ENCODE measurements around the gene MACROD2.

The MACROD2 gene

GRCh38 chr20:15578113-15578512 lies 1582.8 kb downstream of the MACROD2 start:
- DNase-seq = no peak

GRCh38 chr20:15579688-15580087 lies 1584.4 kb downstream of the MACROD2 start:
- DNase-seq = no peak

GRCh38 chr20:15582146-15582760 lies 1586.9 kb downstream of the MACROD2 start:
- no peak for DNase-seq

- DNase-seq = no peak
These were observed 1589.2 kb downstream of the MACROD2 start for GRCh38 chr20:15584507-15584906.

- DNase-seq = no peak
These were observed 1597.8 kb downstream of the MACROD2 start for GRCh38 chr20:15593081-15593480.

GRCh38 chr20:15594158-15594695 lies 1598.9 kb downstream of the MACROD2 start:
- DNase-seq = no peak

GRCh38 chr20:15596220-15596890 lies 1601.0 kb downstream of the MACROD2 start:
- DNase-seq = no peak

- no peak for DNase-seq
These were observed 1602.0 kb downstream of the MACROD2 start for GRCh38 chr20:15597306-15597705.

- DNase-seq = no peak
These were observed 1604.6 kb downstream of the MACROD2 start for GRCh38 chr20:15599961-15600360.

- no peak for DNase-seq
These were observed 1605.2 kb downstream of the MACROD2 start for GRCh38 chr20:15600565-15600964.

- DNase-seq = no peak
These were observed 1608.2 kb downstream of the MACROD2 start for GRCh38 chr20:15603506-15603905.

- DNase-seq = no peak
These were observed 1608.9 kb downstream of the MACROD2 start for GRCh38 chr20:15603978-15604805.

GRCh38 chr20:15609921-15610320 lies 1614.6 kb downstream of the MACROD2 start:
- DNase-seq = no peak

GRCh38 chr20:15610787-15611186 lies 1615.5 kb downstream of the MACROD2 start:
- no peak for DNase-seq

GRCh38 chr20:15611541-15611940 lies 1616.2 kb downstream of the MACROD2 start:
- no peak for DNase-seq

- DNase-seq = no peak
These were observed 1616.9 kb downstream of the MACROD2 start for GRCh38 chr20:15612198-15612597.

GRCh38 chr20:15612769-15613168 lies 1617.5 kb downstream of the MACROD2 start:
- no peak for DNase-seq

GRCh38 chr20:15613530-15613929 lies 1618.2 kb downstream of the MACROD2 start:
- no peak for DNase-seq

- no peak for DNase-seq
These were observed 1621.3 kb downstream of the MACROD2 start for GRCh38 chr20:15616626-15617025.

GRCh38 chr20:15618110-15618509 lies 1622.8 kb downstream of the MACROD2 start:
- DNase-seq = no peak

- no peak for DNase-seq
These were observed 1623.6 kb downstream of the MACROD2 start for GRCh38 chr20:15618912-15619311.

GRCh38 chr20:15619341-15619740 lies 1624.0 kb downstream of the MACROD2 start:
- no peak for DNase-seq

- no peak for DNase-seq
These were observed 1624.5 kb downstream of the MACROD2 start for GRCh38 chr20:15619816-15620215.

- DNase-seq = no peak
These were observed 1627.1 kb downstream of the MACROD2 start for GRCh38 chr20:15622368-15622767.
